B cell (primary cell): Measurements from ENCODE around the gene MGAT4B. TPM values are rescaled to one million over a fixed set of nuclear protein-coding genes. Genes with fewer than 3 reads are reported as not detected.

Source experiments
- ATAC-seq: fragments of 200-7000 bp; cut with Tn5 transposase; one replicate; pipeline ENCODE4 v1.10.0; 2021; ENCODE audit warnings: low read depth, mild to moderate bottlenecking, moderate number of reproducible peaks, moderate library complexity
- CTCF ChIA-PET: fragments of 350-600 bp; sonication (Branson Sonifier 250); formaldehyde crosslinking; loops from one replicate; lab custom pipeline; 2021; ENCODE audit warnings: antibody characterized with exemption, inconsistent platforms; lab: Charles Lee
- POLR2A ChIA-PET: fragments of 350-600 bp; sonication (Branson Sonifier 250); formaldehyde crosslinking; loops from one replicate; lab custom pipeline; 2021; ENCODE audit warnings: antibody characterized with exemption; lab: Charles Lee
- DNase-seq: peaks from one replicate; pipeline ENCODE4 v3.0.0; 2013
- H2AFZ ChIP-seq: 2 replicates; pipeline ENCODE4 v1.6.1; 2012; ENCODE audit warnings: mild to moderate bottlenecking, low read depth, low read length; ENCODE audit not compliant: insufficient read depth, poor library complexity, severe bottlenecking
- H3K27ac ChIP-seq, 2 donors: 1 replicate in 1 of 2; 2 replicates in 1 of 2; pipeline ENCODE4 v1.5.1; 2012 to 2013; ENCODE audit warnings: low read length in 2 of 2, mild to moderate bottlenecking in 2 of 2, moderate library complexity in 1 of 2
- H3K27me3 ChIP-seq, 4 experiments: fragments of 200-600 bp in 1 of 4; sonication (generic) in 1 of 4; replicated peaks in 1 of 4; 1 replicate in 2 of 4; 2 replicates in 2 of 4; pipeline versions ENCODE4 v1.6.1 to v1.7.0; 2013 to 2016; ENCODE audit warnings: low read length in 3 of 4, mild to moderate bottlenecking in 2 of 4, mixed read lengths in 1 of 4, moderate library complexity in 1 of 4; ENCODE audit not compliant: insufficient read depth in 4 of 4, control insufficient read depth in 3 of 4; ENCODE audit errors: control extremely low read depth in 1 of 4
- H3K36me3 ChIP-seq, 2 experiments: replicated peaks in 1 of 2; 1 replicate in 1 of 2; 2 replicates in 1 of 2; pipeline versions ENCODE4 v1.6.1 to v1.7.1; 2013; ENCODE audit warnings: low read length in 1 of 2; ENCODE audit not compliant: insufficient read depth in 2 of 2, control insufficient read depth in 1 of 2; ENCODE audit errors: control extremely low read depth in 1 of 2, extremely low read depth in 1 of 2
- H3K4me1 ChIP-seq, 2 donors: fragments of 200-600 bp in 1 of 2; sonication (generic) in 1 of 2; 1 replicate in 1 of 2; 2 replicates in 1 of 2; pipeline versions ENCODE4 v1.5.1 to v1.6.1; 2013 to 2017; ENCODE audit warnings: low read length in 2 of 2; ENCODE audit not compliant: control insufficient read depth in 2 of 2, insufficient read depth in 2 of 2
- H3K4me2 ChIP-seq: replicated peaks from 2 replicates; pipeline ENCODE3; 2012; ENCODE audit warnings: mild to moderate bottlenecking, low read depth, low read length; ENCODE audit not compliant: poor library complexity, severe bottlenecking
- H3K4me3 ChIP-seq, 5 experiments: fragments of 200-600 bp in 1 of 5; sonication (generic) in 1 of 5; 1 replicate in 3 of 5; 2 replicates in 2 of 5; pipeline versions ENCODE4 v1.5.1 to v1.7.0; 2011 to 2016; ENCODE audit warnings: low read length in 4 of 5, mild to moderate bottlenecking in 4 of 5, low read depth in 2 of 5, control low read depth in 1 of 5, moderate library complexity in 1 of 5; ENCODE audit not compliant: insufficient read depth in 1 of 5; ENCODE audit errors: control extremely low read depth in 1 of 5, extremely low read depth in 1 of 5
- H3K79me2 ChIP-seq: fragments of 200-600 bp; sonication (generic); one replicate; pipeline ENCODE4 v1.6.0; 2016; ENCODE audit warnings: low read length; ENCODE audit not compliant: control insufficient read depth, insufficient read depth
- H3K9ac ChIP-seq: fragments of 200-600 bp; sonication (generic); 2 replicates; pipeline ENCODE4 v1.6.1; 2017; ENCODE audit warnings: mild to moderate bottlenecking, low read length, moderate library complexity
- H3K9me3 ChIP-seq, 3 donors: one replicate each; pipeline versions ENCODE4 v1.6.1 to v1.7.1; 2013; ENCODE audit warnings: low read length in 2 of 3; ENCODE audit not compliant: control insufficient read depth in 2 of 3, insufficient read depth in 1 of 3; ENCODE audit errors: control extremely low read depth in 1 of 3
- H4K20me1 ChIP-seq: 2 replicates; pipeline ENCODE4 v1.6.0; 2012; ENCODE audit warnings: mild to moderate bottlenecking, low read length; ENCODE audit not compliant: insufficient read depth, control insufficient read depth, poor library complexity, severe bottlenecking
- H3K27ac Mint-ChIP-seq: one replicate; pipeline ENCODE4 v1.8.0; 2021; ENCODE audit warnings: mixed read lengths
- H3K27me3 Mint-ChIP-seq: one replicate; pipeline ENCODE4 v1.8.0; 2021; ENCODE audit warnings: mixed read lengths
- H3K4me1 Mint-ChIP-seq: one replicate; pipeline ENCODE4 v1.8.0; 2021; ENCODE audit warnings: mixed read lengths
- H3K4me3 Mint-ChIP-seq: one replicate; pipeline ENCODE4 v1.8.0; 2021; ENCODE audit warnings: mixed read lengths
- H3K9me3 Mint-ChIP-seq: one replicate; pipeline ENCODE4 v1.8.0; 2022; ENCODE audit warnings: mixed read lengths; ENCODE audit not compliant: insufficient read depth
- CTCF ChIP-seq: fragments of 200-600 bp; IDR thresholded peaks from one replicate; pipeline ENCODE4 v1.8.0; 2022; ENCODE audit warnings: antibody characterized with exemption, mild to moderate bottlenecking
- EZH2 ChIP-seq: IDR thresholded peaks from 2 replicates; pipeline ENCODE4 v1.6.1; 2012; ENCODE audit warnings: borderline replicate concordance, low read depth, mild to moderate bottlenecking, moderate library complexity, low read length; ENCODE audit not compliant: insufficient read depth, poor library complexity, severe bottlenecking
- WGBS: methylation state at CpG from one replicate; pipeline ENCODE4 v1.1.5; 2013; ENCODE audit warnings: missing lambda C conversion rate; ENCODE audit not compliant: insufficient coverage; 5-methylcytosine and 5-hydroxymethylcytosine counted together
- intact Hi-C: fragments of 100-400 bp; cut with micrococcal nuclease; formaldehyde crosslinking; loops from one replicate; pipeline ENCODE4 v1.10.0; 2022
- polyA plus RNA-seq: library from polyadenylated mRNA; depleted of rRNA; stranded (reverse); fragments of >200 nt; gene quantifications from 2 replicates; pipeline ENCODE4 v1.2.3, GENCODE V29; 2012
- total RNA-seq, 2 donors: library from RNA; stranded (reverse); fragments of 120-200 nt in 1 of 2; gene quantifications; 1 replicate in 1 of 2; 2 replicates in 1 of 2; pipeline versions ENCODE4 v1.2.3 to v1.2.4, GENCODE V29; 2013 to 2022

MGAT4B gene
- total and polyA plus RNA-seq, 2 donors (not counting 1 experiment from before 2014, with no cell fraction given), result 105 to 165 TPM

GRCh38 chr5:179832039-179832745, 25.5 kb upstream of the MGAT4B start:
- Histone ChIP-seq H4K20me1 (peaks cover 54% of the 10 kb centered on the region), H3K36me3 (peaks cover 2 to 67% of the 10 kb centered on the region in 2 experiments), H3K9me3 (no peaks in the 10 kb centered on the region), H3K4me2 (no peak overlapping the region), H2AFZ (no peak overlapping the region), H3K9ac (no peak overlapping the region), H3K27me3 (no peaks in the 10 kb centered on the region), H3K4me1 (peaks cover 3 to 8% of the 10 kb centered on the region in 2 donors), H3K79me2 (peaks cover 9% of the 10 kb centered on the region), H3K27ac (no peak overlapping the region), H3K4me3 (no peak overlapping the region)
- no peaks in the 10 kb centered on the region for H3K27me3 Mint-ChIP-seq
- ChIA-PET CTCF (interaction anchor here (1.2 to 3.4 kb wide), 4 partner anchors 12 to 69 kb away, joined by 3 to 12 read pairs (median 5); partner anchors contain the start of gene SQSTM1), POLR2A (interaction anchor here (0.6 to 0.7 kb wide), 2 partner anchors 10 to 29 kb away, joined by 3 to 4 read pairs; no protein-coding TSS in a partner anchor)
- DNase-seq (no peak), ATAC-seq (no peak)
- TF ChIP-seq EZH2 (no peak), CTCF (no peak)
- H3K4me1 Mint-ChIP-seq, result peaks cover 16% of the 10 kb centered on the region
- peak overlapping the region; percentile 41 for H3K27ac Mint-ChIP-seq
- intact Hi-C loops, result no loop called here
- over 99% methylated on average over 18 of the region's 20 CpGs for WGBS
- no peak overlapping the region for H3K4me3 Mint-ChIP-seq
- H3K9me3 Mint-ChIP-seq, result no peaks in the 10 kb centered on the region
